ENCODE results near the gene RPL37A.

RPL37A gene

GRCh38 chr2:216551234-216552068, 52.8 kb downstream of the RPL37A start:
- no peak for DNase-seq

GRCh38 chr2:216553093-216553478, 54.4 kb downstream of the RPL37A start:
- DNase-seq, result no peak
